LNCaP clone FGC (cell line): ENCODE data around the gene SGSH.
A peak's percentile ranks its signal among the peaks of the same experiment; 100 is the strongest.

Experiments used
- DNase-seq: peaks from one replicate; pipeline ENCODE4 v3.0.0-alpha.2; 2011; ENCODE audit warnings: low read depth
- H3K4me3 ChIP-seq: 2 replicates; pipeline ENCODE4 v1.5.1; 2011; ENCODE audit warnings: mild to moderate bottlenecking, low read depth, low read length, control low read depth
- TF ChIP-seq, protein P1 (sequence below): IDR thresholded peaks from 2 replicates; pipeline ENCODE4 v1.5.1; 2012; ENCODE audit warnings: mild to moderate bottlenecking; ENCODE audit not compliant: control insufficient read depth, insufficient read depth; ENCODE audit errors: extremely low read depth

SGSH gene

DNA sequence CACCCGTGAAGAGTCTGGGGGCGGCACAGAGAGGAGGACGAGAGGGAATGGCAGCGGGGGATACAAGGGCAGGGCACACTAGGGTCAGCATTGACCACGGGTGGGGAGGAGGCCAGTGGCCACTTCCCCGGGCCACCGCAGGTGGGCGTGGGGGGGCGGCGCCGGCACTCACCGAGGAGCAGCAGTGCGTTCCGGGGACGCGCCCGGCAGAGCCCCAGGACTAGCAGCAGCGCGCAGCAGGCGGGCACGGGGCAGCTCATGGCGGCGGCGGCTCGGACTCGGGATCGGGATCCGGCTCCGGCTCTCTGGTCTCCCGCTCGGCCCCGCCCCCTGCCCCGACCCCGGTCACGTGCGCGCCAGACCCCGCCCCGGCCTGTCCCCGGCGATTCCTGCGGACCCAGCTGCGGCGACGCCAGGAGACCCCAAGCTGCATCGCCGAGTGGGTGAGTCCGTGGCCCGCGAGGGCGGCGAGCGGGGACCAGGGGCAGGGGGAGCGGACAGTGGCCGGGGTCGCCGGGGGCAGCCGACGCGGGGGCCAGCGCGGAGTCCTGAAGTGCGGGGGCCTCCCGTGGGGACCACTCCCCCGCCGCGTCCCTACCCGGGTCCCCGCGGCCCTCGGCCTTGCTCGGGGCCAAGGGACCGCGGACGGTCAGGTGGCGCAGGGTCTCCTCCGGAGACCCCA is at the start of gene SGSH, which contains the start of gene SLC26A11:
Gene SGSH (minus strand): TSS at position 280 of the 682 bp plus-strand sequence. CDS start 20 bp downstream, at position 260.
Gene SLC26A11 (plus strand): TSS at position 374 of the 682 bp plus-strand sequence. CDS start 1,134 bp downstream, outside the sequence.
- TF ChIP-seq, protein P1, sequence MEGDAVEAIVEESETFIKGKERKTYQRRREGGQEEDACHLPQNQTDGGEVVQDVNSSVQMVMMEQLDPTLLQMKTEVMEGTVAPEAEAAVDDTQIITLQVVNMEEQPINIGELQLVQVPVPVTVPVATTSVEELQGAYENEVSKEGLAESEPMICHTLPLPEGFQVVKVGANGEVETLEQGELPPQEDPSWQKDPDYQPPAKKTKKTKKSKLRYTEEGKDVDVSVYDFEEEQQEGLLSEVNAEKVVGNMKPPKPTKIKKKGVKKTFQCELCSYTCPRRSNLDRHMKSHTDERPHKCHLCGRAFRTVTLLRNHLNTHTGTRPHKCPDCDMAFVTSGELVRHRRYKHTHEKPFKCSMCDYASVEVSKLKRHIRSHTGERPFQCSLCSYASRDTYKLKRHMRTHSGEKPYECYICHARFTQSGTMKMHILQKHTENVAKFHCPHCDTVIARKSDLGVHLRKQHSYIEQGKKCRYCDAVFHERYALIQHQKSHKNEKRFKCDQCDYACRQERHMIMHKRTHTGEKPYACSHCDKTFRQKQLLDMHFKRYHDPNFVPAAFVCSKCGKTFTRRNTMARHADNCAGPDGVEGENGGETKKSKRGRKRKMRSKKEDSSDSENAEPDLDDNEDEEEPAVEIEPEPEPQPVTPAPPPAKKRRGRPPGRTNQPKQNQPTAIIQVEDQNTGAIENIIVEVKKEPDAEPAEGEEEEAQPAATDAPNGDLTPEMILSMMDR = no peak
- DNase-seq = peak; percentile 8

DNA sequence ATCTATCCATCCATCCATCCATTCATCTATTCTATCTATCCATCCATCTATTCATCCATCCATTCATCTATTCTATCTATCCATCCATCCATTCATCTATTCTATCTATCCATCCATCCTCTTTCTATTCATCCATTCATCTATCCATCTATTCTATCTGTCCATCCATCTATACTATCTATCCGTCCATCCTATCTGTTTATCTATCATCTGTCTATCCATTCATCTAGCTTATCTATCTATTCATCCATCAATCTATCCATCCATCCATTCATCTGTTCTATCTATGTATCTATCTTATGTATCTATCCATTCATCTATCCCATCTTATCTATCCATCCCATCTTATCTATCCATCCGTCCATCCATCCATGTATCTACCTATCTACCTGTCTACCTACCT is 49.3 kb upstream of the SGSH start:
- TF ChIP-seq, protein P1 = no peak
- H3K4me3 ChIP-seq = no peak overlapping the region

More for the DNA sequence above, at the start of gene SGSH, which contains the start of gene SLC26A11:
- peak within 1 kb of the TSS; percentile 99 for H3K4me3 ChIP-seq

DNA sequence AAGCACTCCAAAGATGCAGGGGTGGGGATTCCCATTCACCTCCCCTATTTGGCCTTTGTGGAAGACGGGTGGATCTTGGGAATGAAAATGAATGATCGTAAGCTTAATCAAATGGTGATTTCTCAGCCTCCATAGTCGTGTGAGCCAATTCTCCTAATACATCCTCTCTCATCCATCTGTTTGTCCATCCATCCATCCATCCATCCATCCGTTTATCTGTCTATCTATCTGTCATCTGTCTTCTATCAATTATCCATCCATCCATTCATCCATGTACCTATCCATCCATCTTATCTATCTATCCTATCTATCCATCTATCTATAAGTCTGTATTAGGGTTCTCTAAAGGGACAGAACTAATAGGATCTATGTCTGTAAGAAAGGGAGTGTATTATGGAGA is 48.3 kb upstream of the SGSH start:
- H3K4me3 ChIP-seq = no peak overlapping the region
- TF ChIP-seq, protein P1 = no peak
- no peak for DNase-seq

More for the DNA sequence above, 49.3 kb upstream of the SGSH start:
- DNase-seq = no peak

DNA sequence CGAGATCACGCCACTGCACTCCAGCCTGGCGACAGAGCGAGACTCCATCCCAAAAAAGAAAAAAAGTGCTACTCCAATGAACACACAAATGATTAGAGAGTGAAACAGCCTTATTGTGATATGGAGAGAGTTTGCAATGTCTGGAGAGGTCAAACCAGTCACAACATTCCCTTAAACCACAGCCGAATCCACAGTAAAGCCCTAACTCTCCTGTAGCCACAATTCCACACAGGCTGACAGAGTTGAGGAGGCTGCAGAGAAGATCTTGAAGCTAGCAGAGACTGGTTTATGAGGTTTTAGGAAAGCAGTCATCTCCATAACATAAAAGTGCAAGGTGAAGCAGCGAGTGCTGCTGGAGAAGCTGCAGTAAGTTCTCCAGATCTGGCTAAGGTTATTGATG is 47.3 kb upstream of the SGSH start:
- H3K4me3 ChIP-seq = no peak overlapping the region
- TF ChIP-seq, protein P1 = no peak
- DNase-seq = no peak

DNA sequence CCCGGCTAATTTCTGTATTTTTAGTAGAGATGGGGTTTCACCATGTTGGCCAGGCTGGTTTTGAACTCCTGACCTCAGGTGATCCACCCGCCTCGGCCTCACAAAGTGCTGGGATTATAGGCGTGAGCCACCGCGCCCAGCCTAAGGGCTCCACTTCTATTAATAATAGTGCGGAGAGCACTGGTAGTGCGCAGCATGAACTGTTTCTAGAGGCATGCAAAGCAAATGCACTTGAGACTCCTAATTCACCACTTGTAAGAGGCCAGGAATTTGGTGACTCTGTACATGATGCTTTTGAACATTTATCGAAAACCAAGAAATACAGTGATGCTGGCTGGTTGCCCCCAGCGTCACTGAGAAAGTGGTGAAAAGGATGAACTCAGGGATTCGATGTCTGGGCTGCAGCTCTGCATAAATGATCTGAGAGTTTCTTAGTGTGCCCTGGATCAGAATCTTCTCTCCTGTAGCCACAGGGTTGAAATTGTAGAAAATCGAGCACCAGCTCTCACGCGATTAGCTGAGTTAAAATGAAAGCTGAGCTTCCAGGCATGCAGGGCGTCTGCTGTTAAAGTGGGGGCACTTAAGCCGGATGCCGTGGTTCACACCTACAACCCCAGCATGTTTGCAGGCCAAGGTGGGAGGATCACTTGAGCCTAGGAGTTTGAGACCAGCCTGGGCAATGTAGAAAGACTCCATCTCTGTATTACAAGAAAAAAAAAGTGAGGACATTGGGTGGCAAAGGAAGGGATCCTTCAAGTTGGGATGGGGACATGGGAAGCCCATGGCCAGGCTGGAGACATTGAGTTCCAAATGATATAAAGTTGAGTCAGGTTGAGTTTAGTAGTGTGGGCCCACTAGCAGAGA is 45.3 kb upstream of the SGSH start:
- TF ChIP-seq, protein P1 = no peak
- no peak for DNase-seq
- H3K4me3 ChIP-seq = no peak overlapping the region

DNA sequence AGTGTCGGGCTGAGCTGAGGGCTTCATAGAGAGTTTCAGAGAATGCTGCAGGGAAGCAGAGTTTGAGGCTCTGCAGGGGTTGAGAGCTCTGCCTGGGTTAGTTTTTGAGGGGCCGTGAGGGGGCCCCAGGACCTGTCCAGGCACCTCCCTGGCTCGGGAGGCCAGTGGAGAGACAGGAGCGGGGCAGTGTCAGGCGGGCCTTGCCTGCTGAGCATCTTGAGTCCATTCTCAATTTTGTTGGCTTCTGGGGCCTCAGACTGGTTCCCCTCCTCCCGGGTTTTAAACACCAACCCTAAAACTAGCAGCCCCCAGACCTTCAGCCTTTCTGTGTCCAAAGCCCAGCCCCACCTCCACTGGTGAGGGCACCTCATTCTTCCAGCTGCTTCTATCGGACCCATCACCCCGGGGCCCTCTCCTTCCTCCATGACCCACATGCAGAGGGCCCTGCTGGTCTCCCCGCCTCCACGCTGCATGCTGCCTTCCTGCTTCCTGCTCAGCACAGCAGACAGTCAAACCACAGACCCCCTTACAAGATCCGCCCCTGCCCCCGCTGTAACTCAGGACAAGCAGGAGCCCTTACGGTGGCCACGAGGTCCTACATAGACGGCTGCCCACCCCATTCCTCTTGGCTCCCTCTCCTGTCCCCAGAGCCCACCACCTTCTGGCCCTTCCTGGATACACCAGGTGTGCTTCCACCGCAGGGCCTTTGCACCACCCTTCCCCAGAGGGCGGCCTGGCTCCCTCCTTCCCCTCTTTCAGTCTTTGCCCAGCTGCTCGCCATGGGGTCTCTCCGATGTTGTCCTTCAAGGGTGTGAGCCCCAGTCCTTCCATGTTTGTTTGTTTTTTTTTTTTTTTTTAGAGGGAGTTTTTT is 44.3 kb upstream of the SGSH start:
- no peak for DNase-seq
- TF ChIP-seq, protein P1 = no peak
- H3K4me3 ChIP-seq = no peak overlapping the region
